HS-5 (cell line): Measurements from ENCODE around the gene KCNV2.

Experiments
- DNase-seq: peaks from one replicate; pipeline ENCODE4 v3.0.0-alpha.2; 2012; ENCODE audit warnings: low read depth

KCNV2 gene

GRCh38 chr9:2758898-2759510 lies 41.7 kb downstream of the KCNV2 start:
- DNase-seq: no peak

- DNase-seq: no peak
Measured at GRCh38 chr9:2761424-2761823, 44.1 kb downstream of the KCNV2 start.

GRCh38 chr9:2764353-2764752 lies 47.0 kb downstream of the KCNV2 start:
- no peak for DNase-seq

GRCh38 chr9:2765250-2765880 lies 48.1 kb downstream of the KCNV2 start:
- no peak for DNase-seq

- no peak for DNase-seq
Measured at GRCh38 chr9:2767800-2768677, 50.7 kb downstream of the KCNV2 start.

GRCh38 chr9:2771087-2771486 lies 53.8 kb downstream of the KCNV2 start:
- DNase-seq: no peak

- DNase-seq: no peak
Measured at GRCh38 chr9:2771661-2772060, 54.4 kb downstream of the KCNV2 start.

- no peak for DNase-seq
Measured at GRCh38 chr9:2777454-2777853, 60.1 kb downstream of the KCNV2 start.

GRCh38 chr9:2778816-2779215 lies 61.5 kb downstream of the KCNV2 start:
- DNase-seq: no peak
